Muscle layer of duodenum (tissue), 2 donors: ENCODE results near the gene NRBP1.
"Not testable (repeated sequence)": the region's sequence is repeated elsewhere in the genome, so short reads cannot be mapped to it uniquely, and the experiment has no call there.

Experiments
- H3K27ac ChIP-seq: one replicate; pipeline ENCODE4 v1.7.0; 2013; ENCODE audit warnings: mild to moderate bottlenecking, low read length
- H3K27me3 ChIP-seq: one replicate; pipeline ENCODE4 v1.7.0; 2013; ENCODE audit warnings: low read depth, mild to moderate bottlenecking, control low read depth, low read length
- H3K36me3 ChIP-seq, 2 donors: one replicate each; pipeline ENCODE4 v1.7.0; 2013; ENCODE audit warnings: low read length in 2 of 2, control low read depth in 1 of 2, mild to moderate bottlenecking in 1 of 2; ENCODE audit not compliant: insufficient read depth in 2 of 2, control insufficient read depth in 1 of 2
- H3K4me1 ChIP-seq, 2 donors: one replicate each; pipeline ENCODE4 v1.7.0; 2013; ENCODE audit warnings: low read length in 2 of 2, mild to moderate bottlenecking in 2 of 2, control low read depth in 1 of 2, moderate library complexity in 1 of 2; ENCODE audit not compliant: insufficient read depth in 2 of 2, control insufficient read depth in 1 of 2
- H3K4me3 ChIP-seq, 2 donors: one replicate each; pipeline ENCODE4 v1.7.0; 2013; ENCODE audit warnings: low read length in 2 of 2, low read depth in 1 of 2, mild to moderate bottlenecking in 1 of 2
- H3K9me3 ChIP-seq, 2 donors: one replicate each; pipeline ENCODE4 v1.7.0; 2013; ENCODE audit warnings: low read length in 2 of 2, control low read depth in 1 of 2, mild to moderate bottlenecking in 1 of 2; ENCODE audit not compliant: control insufficient read depth in 1 of 2
- donor health status: healthy.

NRBP1 gene

DNA sequence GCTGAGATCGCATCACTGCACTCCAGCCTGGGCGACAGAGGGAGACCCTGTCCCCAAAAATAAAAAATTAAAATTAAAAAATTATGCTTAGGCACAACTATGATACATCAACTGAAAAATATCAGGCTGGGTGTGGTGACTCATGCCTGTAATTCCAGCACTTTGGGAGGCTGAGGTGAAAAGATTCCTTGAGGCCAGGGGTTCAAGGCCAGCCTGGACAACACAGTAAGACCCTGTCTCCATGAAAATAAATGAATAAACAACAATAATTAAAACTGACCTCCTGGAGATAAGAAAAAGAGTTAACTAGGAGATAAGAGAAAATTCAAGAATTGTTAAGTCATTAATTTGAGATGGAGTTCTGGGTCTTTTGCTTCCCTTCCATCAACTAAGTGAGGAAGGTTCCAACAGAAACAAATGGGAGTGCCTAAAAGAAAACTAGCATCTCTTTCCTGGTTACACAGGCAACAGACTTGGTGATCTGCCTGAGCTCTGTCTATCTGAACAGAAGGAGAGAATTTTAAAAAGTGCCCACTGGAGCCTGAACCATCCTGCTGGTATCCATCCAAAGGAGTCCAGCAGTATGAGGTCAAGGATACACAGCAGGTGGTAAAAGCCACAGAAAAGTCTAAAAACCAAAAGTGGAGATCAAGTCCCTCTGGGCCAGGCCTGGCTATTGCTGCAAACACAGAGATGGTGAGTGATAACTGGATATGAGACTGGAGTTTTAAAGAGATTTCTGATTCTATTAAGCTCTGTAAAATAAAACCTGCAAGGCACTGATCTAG is 27.9 kb upstream of the NRBP1 start:
- H3K4me1 ChIP-seq = no peaks in the 10 kb centered on the region
- no peaks in the 10 kb centered on the region for H3K27me3 ChIP-seq
- H3K27ac ChIP-seq = no peak overlapping the region
- H3K4me3 ChIP-seq = no peak overlapping the region
- H3K9me3 ChIP-seq = no peaks in the 10 kb centered on the region
- peaks cover 0 to 4% of the 10 kb centered on the region in 2 donors for H3K36me3 ChIP-seq

DNA sequence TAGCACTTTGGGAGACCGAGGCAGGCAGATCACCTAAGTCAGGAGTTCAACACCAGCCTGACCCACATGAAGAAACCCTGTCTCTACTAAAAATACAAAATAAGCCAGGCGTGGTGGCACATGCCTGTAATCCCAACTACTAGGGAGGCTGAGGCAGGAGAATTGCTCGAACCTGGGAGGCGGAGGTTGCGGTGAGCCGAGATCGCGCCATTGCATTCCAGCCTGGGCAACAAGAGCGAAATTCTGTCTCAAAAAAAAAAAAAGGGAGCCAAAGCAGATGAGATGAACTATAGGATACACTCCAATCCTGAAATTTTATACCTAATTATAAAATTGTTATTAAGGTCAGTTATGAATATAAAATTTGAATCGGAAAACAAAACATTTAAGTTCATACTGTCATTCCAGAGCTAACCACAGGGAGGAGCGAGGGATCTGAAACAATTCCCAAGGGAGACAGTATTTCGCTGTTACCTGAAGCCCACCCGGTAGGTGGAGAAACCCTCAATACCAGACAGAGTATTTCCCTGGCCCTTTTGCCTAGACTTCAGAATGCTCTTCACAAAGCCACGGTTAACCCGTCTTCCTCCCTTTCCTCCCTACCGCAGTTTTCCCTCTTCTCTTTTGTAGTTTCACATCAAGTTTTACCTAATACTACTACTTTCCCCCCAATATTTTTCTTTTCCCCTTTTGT is 20.5 kb upstream of the NRBP1 start:
- Histone ChIP-seq H3K27me3 (no peaks in the 10 kb centered on the region), H3K9me3 (no peaks in the 10 kb centered on the region), H3K27ac (no peak overlapping the region), H3K4me1 (peaks cover 7 to 13% of the 10 kb centered on the region in 2 donors), H3K4me3 (peak overlapping the region; percentile 87 to 99), H3K36me3 (peaks cover 0 to 4% of the 10 kb centered on the region in 2 donors)

DNA sequence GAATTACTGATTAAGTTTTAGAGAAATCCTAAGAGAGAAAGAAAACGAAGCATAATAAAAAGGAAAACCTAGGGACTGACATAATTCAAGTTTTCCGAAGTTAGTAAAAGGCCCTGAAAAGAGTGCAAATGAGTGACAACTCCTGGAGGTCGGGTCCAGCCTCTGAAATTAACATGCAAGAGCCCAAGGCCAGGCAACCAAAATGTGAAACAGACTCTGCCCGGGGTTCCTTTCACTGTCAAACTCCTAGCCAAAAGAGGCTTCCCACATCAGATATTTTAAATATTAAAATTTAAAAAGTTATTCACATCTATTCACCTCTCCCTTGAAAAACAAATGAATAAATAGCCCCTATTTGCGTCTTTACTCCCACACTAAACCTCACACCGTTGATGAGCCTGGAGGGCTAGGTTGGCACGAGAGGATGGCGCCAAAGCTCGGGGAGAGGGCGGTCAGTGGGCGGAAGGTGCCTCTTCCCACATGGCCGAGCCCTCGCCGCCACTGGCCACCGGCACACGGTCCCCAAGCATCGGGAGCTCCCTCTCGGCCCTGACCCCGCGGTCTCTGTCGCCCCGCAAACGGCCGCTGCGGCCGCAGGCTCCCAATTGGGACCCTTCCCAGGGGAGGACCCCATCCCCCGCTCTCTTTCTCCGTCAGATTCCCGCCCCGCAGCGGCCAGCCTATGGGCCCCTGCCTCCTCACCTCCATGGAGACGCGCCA is 19.7 kb upstream of the NRBP1 start:
- Histone ChIP-seq H3K9me3 (no peaks in the 10 kb centered on the region), H3K4me3 (peak overlapping the region; percentile 87 to 99), H3K27me3 (no peaks in the 10 kb centered on the region), H3K4me1 (peaks cover 7 to 13% of the 10 kb centered on the region in 2 donors), H3K36me3 (peaks cover 0 to 4% of the 10 kb centered on the region in 2 donors), H3K27ac (peak overlapping the region; percentile 56)

DNA sequence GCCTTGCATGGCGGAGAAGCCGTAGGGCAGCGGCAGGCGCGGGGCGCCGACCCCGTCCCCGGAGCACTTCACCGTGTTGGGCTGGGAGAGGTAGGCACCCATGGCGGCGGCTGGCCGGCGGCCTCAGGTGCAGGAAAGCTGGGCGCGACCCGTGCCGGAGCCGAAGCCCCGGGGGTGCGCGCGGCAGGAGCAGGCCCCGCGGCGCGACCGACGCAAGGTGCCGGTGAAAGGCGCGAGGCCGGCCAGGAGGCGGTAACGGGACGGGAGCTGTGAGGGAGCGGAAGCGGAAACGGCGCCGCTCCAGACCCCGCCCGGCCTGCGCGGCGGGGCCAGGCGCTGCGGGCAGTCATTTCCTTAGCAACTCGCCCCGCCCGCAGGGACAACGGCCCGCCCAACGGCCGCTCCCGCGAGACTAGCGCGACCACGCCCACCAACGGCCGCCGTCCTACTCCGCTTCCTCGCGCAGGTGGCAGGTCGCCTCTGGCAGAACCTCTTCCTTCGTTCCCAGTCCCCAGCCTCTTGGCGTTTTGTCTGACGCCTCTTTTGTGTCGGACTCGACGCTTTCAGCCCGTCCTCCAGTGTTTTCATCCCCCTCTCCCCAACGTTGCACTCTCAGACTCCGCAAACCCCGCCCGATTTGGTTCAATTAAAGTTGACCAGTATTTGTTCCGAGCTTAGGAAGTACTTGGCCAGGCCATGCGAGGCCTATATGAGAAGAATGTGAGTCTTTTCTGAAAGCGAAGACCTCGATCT is 18.9 kb upstream of the NRBP1 start, which contains the start of gene PPM1G:
Gene PPM1G, minus strand, starts transcription at position 271 of the 753 bp plus-strand sequence. Its CDS starts 169 bp downstream, at position 102.
- Histone ChIP-seq H3K9me3 (no peaks in the 10 kb centered on the region), H3K27ac (peak within 1 kb of the TSS; percentile 89), H3K27me3 (no peaks in the 10 kb centered on the region), H3K36me3 (peaks cover 0 to 4% of the 10 kb centered on the region in 2 donors), H3K4me3 (peak within 1 kb of the TSS; percentile 87 to 99), H3K4me1 (peaks cover 7 to 13% of the 10 kb centered on the region in 2 donors)

DNA sequence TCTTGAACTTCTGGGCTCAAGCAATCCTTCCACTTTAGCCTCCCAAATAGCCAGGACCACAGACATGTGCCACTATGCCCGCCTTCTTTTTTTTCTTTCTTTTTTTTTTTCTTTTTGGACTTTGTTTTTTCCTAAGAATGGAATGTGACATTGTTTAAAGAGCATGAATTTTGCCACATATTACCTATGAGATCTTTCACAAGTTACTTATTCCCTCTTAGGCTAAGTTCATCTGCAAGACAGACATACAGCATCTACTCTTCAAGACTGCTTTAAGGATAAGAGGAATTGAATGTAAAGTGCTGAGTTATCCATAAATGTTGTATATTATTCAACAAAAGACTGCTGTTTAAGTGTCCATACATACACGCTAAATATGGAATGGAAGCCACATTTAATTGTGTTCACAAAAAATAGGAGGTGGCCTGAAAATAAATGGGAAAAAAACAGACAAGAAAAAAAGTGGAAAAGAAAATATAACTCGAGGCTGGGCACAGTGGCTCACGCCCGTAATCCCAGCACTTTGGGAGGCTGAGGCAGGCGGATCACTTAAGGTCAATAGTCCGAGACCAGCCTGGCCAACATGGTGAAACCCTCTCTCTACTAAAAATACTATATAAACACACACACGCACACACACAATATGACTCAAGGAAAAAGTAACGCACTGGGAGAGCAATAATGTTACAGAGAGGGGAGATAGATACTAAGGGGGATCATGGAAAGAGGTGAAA is 15.8 kb upstream of the NRBP1 start:
- Histone ChIP-seq H3K27ac (no peak overlapping the region), H3K4me3 (no peak overlapping the region), H3K4me1 (peaks cover 4 to 10% of the 10 kb centered on the region in 2 donors), H3K36me3 (no peaks in the 10 kb centered on the region), H3K9me3 (no peaks in the 10 kb centered on the region), H3K27me3 (no peaks in the 10 kb centered on the region)

DNA sequence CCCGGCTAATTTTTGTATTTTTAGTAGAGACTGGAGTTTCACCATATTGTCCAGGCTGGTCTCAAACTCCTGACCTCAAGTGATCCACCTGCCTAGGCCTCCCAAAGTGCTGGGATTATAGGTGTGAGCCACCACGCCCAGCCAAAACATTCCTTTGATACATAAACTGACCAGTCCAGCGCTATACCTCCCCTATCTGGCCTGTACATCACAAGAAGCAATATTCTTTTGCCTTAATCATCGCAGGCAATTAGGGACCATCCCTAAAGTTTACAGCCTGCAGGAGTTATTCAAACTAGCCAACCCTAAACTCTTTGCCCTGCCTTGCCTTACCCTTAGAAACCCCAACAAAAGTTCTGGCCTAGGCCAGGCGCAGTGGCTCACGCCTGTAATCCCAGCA is 12.3 kb upstream of the NRBP1 start:
- Histone ChIP-seq H3K9me3 (no peaks in the 10 kb centered on the region), H3K27ac (no peak overlapping the region), H3K27me3 (no peaks in the 10 kb centered on the region), H3K4me3 (no peak overlapping the region), H3K36me3 (no peaks in the 10 kb centered on the region), H3K4me1 (no peaks in the 10 kb centered on the region)

DNA sequence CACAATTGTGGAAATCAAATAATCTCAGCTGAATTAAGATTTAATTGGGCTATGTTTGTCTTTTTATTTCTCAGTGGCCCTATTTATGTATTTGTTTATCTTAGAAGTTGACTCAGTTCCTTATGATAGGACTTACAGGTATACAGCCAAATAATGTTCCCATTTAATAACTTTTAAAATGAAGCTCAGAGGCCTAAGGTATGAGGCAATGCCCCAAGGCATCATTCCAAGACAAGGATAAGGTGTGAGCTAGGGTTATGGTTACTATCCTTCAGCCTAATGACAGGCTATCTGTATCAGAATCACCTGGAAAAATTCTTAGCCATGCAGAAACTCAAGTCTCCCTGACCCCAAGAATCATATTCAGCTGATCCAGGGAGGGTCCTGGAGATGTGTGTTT is 7.4 kb upstream of the NRBP1 start:
- no peak overlapping the region for H3K4me3 ChIP-seq
- H3K27me3 ChIP-seq = no peaks in the 10 kb centered on the region
- no peaks in the 10 kb centered on the region for H3K9me3 ChIP-seq
- H3K36me3 ChIP-seq = no peaks in the 10 kb centered on the region
- H3K4me1 ChIP-seq = no peaks in the 10 kb centered on the region
- H3K27ac ChIP-seq = no peak overlapping the region

DNA sequence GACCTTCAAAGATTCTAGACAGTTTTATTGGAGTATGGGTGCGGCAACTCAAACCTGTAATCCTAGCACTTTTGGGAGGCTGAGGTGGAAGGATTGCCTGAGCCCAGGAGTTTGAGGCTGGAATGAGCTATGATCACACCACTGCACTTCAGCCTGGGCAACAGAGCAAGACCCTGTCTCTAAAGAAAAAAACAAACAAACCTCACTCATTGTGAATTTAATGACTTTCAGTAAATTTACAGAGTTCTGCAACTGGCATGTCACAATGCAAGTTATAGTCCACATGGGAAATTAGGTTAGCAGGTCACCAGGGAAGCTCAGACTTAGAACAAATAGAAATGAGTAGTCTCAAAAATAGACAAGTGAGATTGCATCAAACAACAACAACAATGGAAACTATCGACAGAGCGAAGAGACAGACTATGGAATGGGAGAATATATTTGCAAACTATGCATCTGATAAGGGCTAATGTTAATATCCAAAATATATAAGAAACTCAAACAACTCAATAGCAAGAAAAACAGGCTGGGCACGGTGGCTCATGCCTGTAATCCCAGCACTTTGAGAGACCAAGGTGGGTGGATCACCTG is 6.7 kb upstream of the NRBP1 start:
- Histone ChIP-seq H3K27me3 (no peaks in the 10 kb centered on the region), H3K4me3 (no peak overlapping the region), H3K36me3 (no peaks in the 10 kb centered on the region), H3K9me3 (no peaks in the 10 kb centered on the region), H3K4me1 (no peaks in the 10 kb centered on the region), H3K27ac (no peak overlapping the region)

DNA sequence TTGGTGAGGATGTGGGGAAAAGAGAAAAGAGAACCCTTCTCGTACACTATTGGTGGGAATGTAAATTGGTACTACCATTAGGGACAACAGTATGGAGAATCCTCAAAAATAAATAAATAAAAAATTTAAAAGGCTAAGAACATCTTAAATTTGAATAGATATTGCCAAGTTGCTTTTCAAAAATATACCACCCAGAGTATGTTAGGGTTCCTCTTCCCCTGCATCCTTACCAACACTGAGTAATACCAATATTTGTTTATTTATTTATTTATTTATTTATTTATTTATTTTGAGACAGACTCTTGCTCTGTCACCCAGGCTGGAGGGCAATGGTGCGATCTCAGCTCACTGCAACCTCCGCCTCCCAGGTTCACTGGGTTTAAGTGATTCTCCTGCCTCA is 5.5 kb upstream of the NRBP1 start:
- H3K4me1 ChIP-seq = peaks cover 0 to 5% of the 10 kb centered on the region in 2 donors
- no peaks in the 10 kb centered on the region for H3K36me3 ChIP-seq
- no peak overlapping the region for H3K27ac ChIP-seq
- H3K4me3 ChIP-seq = no peak overlapping the region
- H3K9me3 ChIP-seq = no peaks in the 10 kb centered on the region
- no peaks in the 10 kb centered on the region for H3K27me3 ChIP-seq

DNA sequence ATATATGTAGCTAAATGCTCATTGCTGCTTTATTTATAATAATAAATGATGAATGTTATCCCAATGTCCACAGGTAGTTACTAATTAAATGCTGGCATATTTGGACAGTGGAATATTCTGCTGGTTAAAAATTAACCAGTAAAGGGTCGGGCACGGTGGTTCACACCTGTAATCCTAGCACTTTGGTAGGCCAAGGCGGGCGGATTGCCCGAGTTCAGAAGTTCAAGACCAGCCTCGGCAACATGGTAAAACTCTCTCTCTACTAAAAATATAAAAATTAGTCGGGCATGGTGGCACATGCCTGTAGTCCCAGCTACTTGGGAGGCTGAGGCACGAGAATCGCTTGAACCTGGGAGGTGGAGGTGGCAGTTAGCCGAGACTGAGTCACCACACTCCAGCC is 3.4 kb upstream of the NRBP1 start:
- not testable (repeated sequence) for H3K27me3 ChIP-seq, H3K36me3 ChIP-seq, H3K27ac ChIP-seq, H3K4me3 ChIP-seq, H3K9me3 ChIP-seq
- H3K4me1 ChIP-seq = peaks cover 5 to 12% of the 10 kb centered on the region in 2 donors
